ENCODE measurements around the gene FPGS.
A peak's percentile ranks its signal among the peaks of the same experiment; 100 is the strongest.

FPGS gene

GRCh38 chr9:127860260-127860659 lies 57.6 kb downstream of the FPGS start:
- no peak for DNase-seq (ENCODE audit: low spot score)

- no peak for DNase-seq (ENCODE audit: low spot score)
Observed at GRCh38 chr9:127860779-127861178, 58.1 kb downstream of the FPGS start.

GRCh38 chr9:127862075-127863011 lies 59.7 kb downstream of the FPGS start:
- peak; percentile 72 for DNase-seq (ENCODE audit: low spot score)

- no peak for DNase-seq (ENCODE audit: low spot score)
Observed at GRCh38 chr9:127863191-127863621, 60.5 kb downstream of the FPGS start.
